Measurements from ENCODE around the gene NFAT5. TPM values are rescaled to one million over a fixed set of nuclear protein-coding genes. Genes with fewer than 3 reads are reported as not detected.

The NFAT5 gene
- total RNA-seq, 1 donor from 2014 or later, result 48.3 TPM

DNA sequence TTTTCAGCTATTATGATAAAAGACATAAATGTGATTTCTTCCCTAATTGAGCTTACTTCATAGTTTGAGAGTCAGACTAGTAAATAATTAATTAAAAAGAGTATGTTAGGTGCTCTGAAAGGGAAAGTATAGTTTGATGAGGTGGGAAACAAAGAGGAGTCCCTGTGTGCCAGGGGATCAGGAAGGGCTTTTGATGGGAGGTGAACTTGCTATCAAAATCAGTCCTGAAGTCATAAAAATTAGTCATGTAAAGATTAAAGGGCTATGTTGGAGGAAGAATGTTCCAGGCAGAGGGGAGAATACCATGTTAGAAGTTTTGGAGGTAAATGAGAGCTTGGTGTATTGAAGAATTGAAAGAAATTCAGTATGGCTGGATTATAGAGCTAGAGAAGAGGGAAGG lies 31.0 kb downstream of the NFAT5 start:
- DNase-seq, result no peak
- intact Hi-C loops (cut with micrococcal nuclease), result no loop called here
- no peak overlapping the region for H3K27ac Mint-ChIP-seq
- POLR2A ChIA-PET, result interaction anchor here (0.6 kb wide), 1 partner anchor 15 kb away, joined by 3 read pairs; no protein-coding TSS in a partner anchor
- peaks cover 32% of the 10 kb centered on the region for H3K4me1 Mint-ChIP-seq
- ATAC-seq (ENCODE audit: low read depth), result no peak
- no peak overlapping the region for H3K4me3 Mint-ChIP-seq
- H3K9me3 Mint-ChIP-seq, result no peaks in the 10 kb centered on the region
- TF ChIP-seq, protein P1, sequence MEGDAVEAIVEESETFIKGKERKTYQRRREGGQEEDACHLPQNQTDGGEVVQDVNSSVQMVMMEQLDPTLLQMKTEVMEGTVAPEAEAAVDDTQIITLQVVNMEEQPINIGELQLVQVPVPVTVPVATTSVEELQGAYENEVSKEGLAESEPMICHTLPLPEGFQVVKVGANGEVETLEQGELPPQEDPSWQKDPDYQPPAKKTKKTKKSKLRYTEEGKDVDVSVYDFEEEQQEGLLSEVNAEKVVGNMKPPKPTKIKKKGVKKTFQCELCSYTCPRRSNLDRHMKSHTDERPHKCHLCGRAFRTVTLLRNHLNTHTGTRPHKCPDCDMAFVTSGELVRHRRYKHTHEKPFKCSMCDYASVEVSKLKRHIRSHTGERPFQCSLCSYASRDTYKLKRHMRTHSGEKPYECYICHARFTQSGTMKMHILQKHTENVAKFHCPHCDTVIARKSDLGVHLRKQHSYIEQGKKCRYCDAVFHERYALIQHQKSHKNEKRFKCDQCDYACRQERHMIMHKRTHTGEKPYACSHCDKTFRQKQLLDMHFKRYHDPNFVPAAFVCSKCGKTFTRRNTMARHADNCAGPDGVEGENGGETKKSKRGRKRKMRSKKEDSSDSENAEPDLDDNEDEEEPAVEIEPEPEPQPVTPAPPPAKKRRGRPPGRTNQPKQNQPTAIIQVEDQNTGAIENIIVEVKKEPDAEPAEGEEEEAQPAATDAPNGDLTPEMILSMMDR (IDR thresholded peaks at IDR 0.05), result no peak
- CTCF ChIA-PET, result interaction anchor here (0.7 kb wide), 1 partner anchor 201 kb away, joined by 3 read pairs; no protein-coding TSS in a partner anchor
- peaks cover 6% of the 10 kb centered on the region for H3K36me3 Mint-ChIP-seq (ENCODE audit: low read depth)
- H3K27me3 Mint-ChIP-seq, result no peaks in the 10 kb centered on the region

DNA sequence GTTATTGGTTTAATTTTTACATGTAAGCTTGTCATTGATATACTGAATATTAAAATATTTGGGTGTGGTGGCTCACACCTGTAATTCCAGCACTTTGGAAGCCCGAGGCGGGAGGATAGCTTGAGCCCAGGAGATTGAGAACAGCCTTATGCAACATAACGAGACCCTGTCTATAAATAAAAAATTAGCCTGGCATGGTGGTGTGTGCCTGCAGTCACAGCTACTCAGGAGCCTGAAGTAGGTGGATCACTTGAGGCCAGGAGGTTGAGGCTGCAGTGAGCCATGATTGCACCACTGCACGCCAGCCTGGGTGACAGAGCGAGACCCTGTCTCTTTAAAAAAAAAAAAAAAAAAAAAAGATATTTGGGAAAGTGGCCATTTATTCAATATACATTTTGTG lies 32.3 kb downstream of the NFAT5 start:
- Mint-ChIP-seq H3K36me3 (ENCODE audit: low read depth) (peaks cover 5% of the 10 kb centered on the region), H3K27me3 (no peaks in the 10 kb centered on the region), H3K27ac (no peak overlapping the region), H3K4me3 (no peak overlapping the region), H3K4me1 (peaks cover 32% of the 10 kb centered on the region), H3K9me3 (no peaks in the 10 kb centered on the region)
- intact Hi-C loops (cut with micrococcal nuclease), result no loop called here
- POLR2A ChIA-PET, result interaction anchor here (0.7 kb wide), 1 partner anchor 11 kb away, joined by 6 read pairs; no protein-coding TSS in a partner anchor
- DNase-seq (no peak), ATAC-seq (ENCODE audit: low read depth) (no peak)
- TF ChIP-seq, protein P1 (IDR thresholded peaks at IDR 0.05), result no peak
- CTCF ChIA-PET, result no interaction called here

DNA sequence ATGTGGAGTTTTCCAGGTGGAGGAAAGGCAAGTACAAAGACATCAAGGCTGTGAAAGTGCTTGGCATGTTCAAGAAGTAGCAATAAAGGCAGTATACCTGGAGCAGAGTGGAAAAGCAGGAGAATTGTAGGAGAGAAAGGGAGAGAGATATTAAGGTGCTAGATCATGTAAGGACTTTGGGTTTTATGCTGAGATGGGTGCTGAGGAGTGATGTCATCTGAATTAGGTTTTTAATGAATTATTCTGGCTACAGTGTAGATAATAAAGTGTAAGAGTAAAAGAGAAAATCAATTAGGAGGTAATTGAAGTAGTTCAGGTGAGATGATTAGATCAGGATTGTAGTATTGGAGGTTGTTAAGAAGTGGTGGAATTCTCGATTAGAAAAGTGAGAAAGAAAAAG lies 34.0 kb downstream of the NFAT5 start:
- ATAC-seq (ENCODE audit: low read depth) (no peak), DNase-seq (no peak)
- H3K36me3 Mint-ChIP-seq (ENCODE audit: low read depth), result peaks cover 6% of the 10 kb centered on the region
- no peak overlapping the region for H3K4me3 Mint-ChIP-seq
- H3K4me1 Mint-ChIP-seq, result peaks cover 27% of the 10 kb centered on the region
- intact Hi-C loops (cut with micrococcal nuclease), result loop anchor here (5.0 kb wide), 1 partner anchor 32 kb away; the partner anchor contains the start of gene NFAT5
- CTCF ChIA-PET, result no interaction called here
- H3K27me3 Mint-ChIP-seq, result no peaks in the 10 kb centered on the region
- no peaks in the 10 kb centered on the region for H3K9me3 Mint-ChIP-seq
- no peak overlapping the region for H3K27ac Mint-ChIP-seq
- POLR2A ChIA-PET, result no interaction called here
- TF ChIP-seq, protein P1 (IDR thresholded peaks at IDR 0.05), result no peak

DNA sequence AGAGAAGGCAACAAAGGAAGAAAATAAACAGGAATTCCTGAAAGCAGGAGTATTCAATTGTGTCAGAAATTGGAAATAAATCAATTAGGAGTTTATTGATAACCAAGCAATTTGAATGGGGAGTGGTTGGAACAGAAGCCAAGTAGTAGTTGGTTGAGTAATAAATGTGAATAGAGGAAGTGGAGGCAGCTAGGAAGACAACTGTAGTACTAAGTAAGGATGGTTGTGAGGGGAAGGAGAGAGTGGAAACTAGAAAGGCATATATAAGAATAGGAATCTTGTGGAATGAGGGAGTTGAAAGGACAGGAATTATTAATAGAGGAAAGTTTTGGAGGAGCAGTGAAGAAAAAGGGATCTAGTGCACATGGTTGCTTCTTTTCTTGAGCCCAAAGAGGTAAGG lies 34.4 kb downstream of the NFAT5 start:
- Mint-ChIP-seq H3K36me3 (ENCODE audit: low read depth) (peaks cover 6% of the 10 kb centered on the region), H3K4me1 (peaks cover 25% of the 10 kb centered on the region), H3K27ac (no peak overlapping the region), H3K4me3 (no peak overlapping the region), H3K9me3 (no peaks in the 10 kb centered on the region), H3K27me3 (no peaks in the 10 kb centered on the region)
- no peak for DNase-seq
- ATAC-seq (ENCODE audit: low read depth), result no peak
- TF ChIP-seq, protein P1 (IDR thresholded peaks at IDR 0.05), result no peak
- ChIA-PET CTCF (no interaction called here), POLR2A (no interaction called here)
- intact Hi-C loops (cut with micrococcal nuclease), result loop anchor here (5.0 kb wide), 1 partner anchor 33 kb away; the partner anchor contains the start of gene NFAT5

DNA sequence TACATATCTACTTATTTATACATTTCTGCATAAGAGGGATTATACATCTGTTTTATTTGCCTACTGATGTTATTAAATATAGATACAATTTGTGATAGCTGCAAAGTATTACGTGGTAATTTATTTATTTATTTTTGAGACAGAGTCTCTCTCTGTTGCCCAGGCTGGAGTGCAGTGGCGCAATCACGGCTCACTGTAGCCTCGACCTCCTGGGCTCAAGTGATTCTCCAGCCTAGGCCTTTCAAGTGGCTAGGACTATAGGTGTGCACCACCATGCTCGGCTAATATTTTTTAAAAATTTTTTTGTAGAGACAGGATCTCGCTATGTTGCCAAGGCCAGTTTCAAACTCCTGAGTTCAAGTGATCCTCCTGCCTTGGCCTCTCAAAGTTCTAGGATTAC lies 35.5 kb downstream of the NFAT5 start:
- TF ChIP-seq, protein P1 (IDR thresholded peaks at IDR 0.05), result no peak
- POLR2A ChIA-PET, result no interaction called here
- Mint-ChIP-seq H3K9me3 (no peaks in the 10 kb centered on the region), H3K4me3 (no peak overlapping the region), H3K36me3 (ENCODE audit: low read depth) (peaks cover 6% of the 10 kb centered on the region), H3K27ac (no peak overlapping the region), H3K4me1 (peaks cover 21% of the 10 kb centered on the region), H3K27me3 (no peaks in the 10 kb centered on the region)
- DNase-seq (no peak), ATAC-seq (ENCODE audit: low read depth) (no peak)
- CTCF ChIA-PET, result no interaction called here
- intact Hi-C loops (cut with micrococcal nuclease), result loop anchor here (5.0 kb wide), 1 partner anchor 34 kb away; the partner anchor contains the start of gene NFAT5

Measured in activated B cell treated with CpG ODN at 0.5 μM for 24 hours (primary cell).